ENCODE measurements around the gene NIM1K.
"Not testable (repeated sequence)": the region's sequence is repeated elsewhere in the genome, so short reads cannot be mapped to it uniquely, and the experiment has no call there.

Gene NIM1K

GRCh38 chr5:43230707-43231106, 38.7 kb downstream of the NIM1K start:
- no peak for DNase-seq (ENCODE audit: low spot score)

DNA sequence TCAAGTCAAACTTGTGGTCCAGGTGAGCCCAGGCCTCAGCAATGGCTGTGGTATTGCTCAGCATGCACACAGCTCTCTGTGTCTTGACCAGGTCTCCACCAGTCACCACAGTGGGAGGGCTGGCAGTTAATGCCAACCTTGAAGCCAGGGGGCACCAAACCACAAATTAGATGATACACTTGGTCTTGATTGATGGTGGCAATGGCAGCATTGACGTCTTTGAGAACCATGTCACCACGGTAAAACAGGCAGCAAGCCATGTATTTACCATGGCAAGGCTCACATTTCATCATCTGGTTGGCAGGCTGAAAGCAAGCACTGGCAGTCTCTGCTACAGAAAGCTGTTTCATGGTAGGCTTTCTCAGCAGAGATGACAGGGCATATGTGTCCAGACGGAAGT, 40.0 kb downstream of the NIM1K start:
- DNase-seq (ENCODE audit: low spot score): no peak

- no peak for DNase-seq (ENCODE audit: low spot score)
Measured at GRCh38 chr5:43232943-43233833, 41.2 kb downstream of the NIM1K start.

- DNase-seq (ENCODE audit: low spot score): no peak
Measured at GRCh38 chr5:43233946-43234345, 41.9 kb downstream of the NIM1K start.

DNA sequence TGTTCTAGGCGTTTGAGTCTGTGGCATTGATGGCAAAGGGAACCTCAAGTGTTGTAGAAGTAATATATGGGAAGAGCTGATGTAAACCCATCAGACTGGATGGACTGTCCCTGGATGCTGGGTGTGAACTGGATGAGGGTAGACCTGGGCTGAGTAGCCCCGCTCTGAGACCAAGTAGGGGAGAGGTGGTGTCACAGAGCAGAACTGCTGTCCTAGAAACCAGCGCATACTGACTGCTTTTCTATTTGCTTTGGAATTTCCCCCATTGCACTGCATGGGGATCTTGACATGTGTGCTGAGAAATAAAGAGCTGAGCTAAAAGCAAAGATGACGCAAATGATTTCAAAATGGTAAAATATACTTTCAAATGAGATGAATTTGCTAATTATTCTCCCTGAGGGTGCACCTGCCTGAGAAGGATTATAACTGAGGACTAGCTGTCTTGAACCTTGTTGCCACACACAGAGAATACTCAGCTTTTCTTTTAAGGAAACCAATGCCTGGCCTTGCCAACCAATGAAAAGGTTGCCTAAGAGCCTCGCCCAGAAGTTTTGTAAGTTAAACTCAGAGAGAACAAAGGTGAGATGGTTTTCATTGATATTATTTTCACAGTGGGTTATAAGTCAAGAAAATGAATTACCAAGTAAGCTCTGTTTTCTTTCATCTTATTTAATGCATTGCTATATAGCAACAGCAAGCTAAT, 44.8 kb downstream of the NIM1K start:
- DNase-seq (ENCODE audit: low spot score): no peak

DNA sequence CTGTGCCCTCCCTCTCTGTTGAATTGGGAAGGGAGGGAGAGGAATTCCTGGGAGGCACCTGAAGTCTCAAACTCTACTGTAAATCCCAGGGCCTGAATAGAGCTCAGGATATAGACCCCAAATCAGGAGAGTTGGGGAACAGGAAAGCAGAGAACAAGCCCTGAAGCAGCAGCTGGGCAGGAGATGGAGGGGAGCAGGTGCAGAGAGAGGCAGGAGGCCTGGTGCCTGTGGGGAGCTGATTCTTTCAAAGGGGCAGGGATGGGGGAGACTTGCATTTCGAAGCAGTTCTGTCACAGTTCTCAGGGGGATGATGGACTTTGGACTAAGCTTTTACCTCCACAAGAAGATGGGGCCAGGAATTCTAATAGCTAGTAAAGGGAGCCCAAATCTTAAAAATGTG, 50.2 kb downstream of the NIM1K start:
- no peak for DNase-seq (ENCODE audit: low spot score)

- DNase-seq (ENCODE audit: low spot score): no peak
Measured at GRCh38 chr5:43243270-43243669, 51.2 kb downstream of the NIM1K start.

DNA sequence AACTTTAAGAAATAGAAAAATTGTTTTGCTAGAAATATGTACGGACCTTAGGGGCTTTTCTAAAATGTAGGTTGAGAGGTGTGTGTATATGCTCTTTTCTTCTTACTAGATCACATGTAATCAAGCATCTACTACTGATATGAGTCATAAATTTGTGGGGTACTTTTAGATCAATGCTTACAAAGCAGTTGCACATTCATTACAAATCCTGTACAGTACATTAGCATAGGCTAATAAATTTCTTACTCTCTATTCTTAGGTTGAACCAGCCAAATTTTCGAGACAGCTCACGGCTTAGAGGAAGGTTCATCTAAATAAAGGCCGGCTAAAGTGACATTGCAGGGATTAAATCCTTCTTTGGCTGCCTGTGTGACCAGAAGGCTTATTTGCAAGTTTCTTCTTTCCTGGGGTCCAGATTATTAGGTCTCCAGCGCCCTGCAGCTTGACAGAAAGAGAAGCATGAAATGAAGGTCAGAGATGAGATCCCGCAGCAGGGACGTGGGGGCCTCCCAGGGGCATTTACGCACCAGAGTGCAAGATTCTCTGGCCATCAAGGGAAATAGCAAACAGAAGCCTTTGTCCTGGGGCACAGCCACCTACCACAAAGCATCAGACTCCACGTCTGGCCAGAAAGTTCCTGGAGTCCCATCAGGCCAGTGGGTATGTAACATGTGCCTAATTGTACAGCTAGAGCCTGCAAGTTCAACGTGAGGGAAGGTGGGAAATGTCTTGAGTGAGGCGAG, 53.0 kb downstream of the NIM1K start:
- DNase-seq (ENCODE audit: low spot score): no peak

- no peak for DNase-seq (ENCODE audit: low spot score)
Measured at GRCh38 chr5:43245724-43246385, 53.8 kb downstream of the NIM1K start.

DNA sequence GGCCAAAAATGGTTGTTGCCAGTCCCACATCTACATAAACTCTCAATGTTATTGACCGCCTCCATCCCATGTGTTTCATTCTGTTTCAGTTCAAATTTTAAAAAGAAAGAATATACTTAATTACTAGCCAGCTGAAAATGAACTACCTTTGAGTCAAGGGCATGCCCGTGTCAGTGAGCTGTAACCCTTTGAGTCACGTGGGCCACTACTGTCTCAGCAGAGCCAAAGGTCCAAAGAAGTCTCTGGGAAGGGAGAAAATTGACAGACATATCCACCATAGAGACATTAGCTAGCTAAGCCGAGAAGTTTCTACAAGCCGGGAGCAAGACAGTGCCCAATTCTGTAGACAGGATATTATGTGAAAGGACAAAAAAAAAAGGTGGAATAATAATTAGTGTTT, 59.7 kb downstream of the NIM1K start:
- no peak for DNase-seq (ENCODE audit: low spot score)

DNA sequence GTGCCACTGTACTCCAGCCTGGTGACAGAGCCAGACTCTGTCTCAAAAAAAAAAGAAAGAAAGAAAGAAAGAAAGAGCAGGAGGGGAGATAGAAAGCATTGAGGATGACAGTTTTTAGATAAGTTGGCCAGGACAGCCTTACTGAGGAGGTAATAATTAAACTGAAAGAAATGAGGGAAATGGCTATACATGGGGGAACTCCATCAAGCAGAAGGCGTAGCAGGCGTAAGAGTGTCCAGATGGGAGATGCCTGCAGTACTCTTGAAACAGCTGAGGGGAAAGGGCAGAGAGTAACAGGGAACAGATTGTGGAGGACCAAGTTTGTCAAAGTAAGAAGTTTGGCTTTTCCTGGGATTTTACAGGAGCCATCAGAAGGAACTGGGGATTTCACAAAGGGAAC, 63.7 kb downstream of the NIM1K start:
- DNase-seq (ENCODE audit: low spot score): no peak

DNA sequence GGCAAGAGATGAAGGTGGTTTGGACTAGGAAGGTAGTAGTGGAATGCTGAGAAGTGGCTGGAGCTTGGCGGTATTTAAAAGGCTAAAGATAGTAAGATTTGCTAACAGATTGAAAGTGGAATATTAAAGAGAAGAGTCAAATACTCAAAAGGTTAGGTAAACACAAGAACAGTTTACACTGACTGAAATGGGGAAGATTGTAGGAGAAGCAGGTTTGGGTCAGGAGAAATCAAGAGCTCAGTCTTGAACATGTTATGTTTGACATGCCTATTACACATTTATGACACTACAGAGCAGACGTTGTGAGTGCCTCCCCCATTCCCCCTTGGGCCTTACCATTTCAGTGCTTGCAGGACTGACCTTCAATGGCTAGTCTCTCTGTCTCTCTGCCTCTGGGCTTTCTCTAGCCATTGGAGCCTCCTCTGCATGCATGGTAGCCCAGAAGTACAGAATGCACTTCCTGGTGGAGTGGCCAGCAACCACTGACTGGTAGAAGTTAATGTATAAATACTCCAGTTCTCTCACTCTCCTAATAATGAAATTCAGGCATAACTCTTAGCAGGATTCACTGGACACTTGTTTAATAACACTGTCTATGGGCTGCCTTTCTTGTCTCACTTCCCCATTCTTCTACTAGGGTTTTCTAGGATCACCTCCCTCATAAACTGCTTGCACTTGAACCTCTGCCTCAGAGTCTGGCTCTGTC, 64.4 kb downstream of the NIM1K start:
- DNase-seq (ENCODE audit: low spot score): no peak

GRCh38 chr5:43258116-43258515, 66.1 kb downstream of the NIM1K start:
- DNase-seq (ENCODE audit: low spot score): no peak

DNA sequence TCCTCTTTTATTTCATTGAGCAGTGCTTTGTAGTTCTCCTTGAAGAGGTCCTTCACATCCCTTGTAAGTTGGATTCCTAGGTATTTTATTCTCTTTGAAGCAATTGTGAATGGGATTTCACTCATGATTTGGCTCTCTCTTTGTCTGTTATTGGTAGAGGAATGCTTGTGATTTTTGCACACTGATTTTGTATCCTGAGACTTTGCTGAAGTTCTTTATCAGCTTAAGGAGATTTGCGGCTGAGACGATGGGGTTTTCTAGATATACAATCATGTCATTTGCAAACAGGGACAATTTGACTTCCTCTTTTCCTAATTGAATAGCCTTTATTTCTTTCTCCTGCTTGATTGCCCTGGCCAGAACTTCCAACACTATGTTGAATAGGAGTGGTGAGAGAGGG, 70.2 kb downstream of the NIM1K start:
- not testable (repeated sequence) for DNase-seq (ENCODE audit: low spot score)

- DNase-seq (ENCODE audit: low spot score): no peak
Measured at GRCh38 chr5:43268188-43268820, 76.3 kb downstream of the NIM1K start.

DNA sequence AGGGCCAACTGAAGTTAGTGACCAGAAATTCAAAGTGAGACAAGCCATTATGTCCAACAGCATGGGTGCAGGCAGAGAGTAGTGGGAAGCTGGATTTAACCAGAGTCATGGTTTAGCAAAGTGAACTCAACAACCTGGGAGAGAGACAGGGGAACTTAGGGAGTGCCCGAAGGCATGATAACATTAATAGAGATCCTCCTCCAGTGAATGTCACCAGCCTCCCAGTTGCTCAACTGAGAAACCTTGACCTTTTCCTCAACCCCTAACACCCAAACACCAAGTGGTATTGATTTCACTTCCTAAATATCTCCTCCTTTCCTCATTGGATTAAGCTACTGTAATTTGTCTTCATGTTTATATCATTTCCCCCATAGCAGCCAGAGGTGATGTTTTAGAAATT, 78.6 kb downstream of the NIM1K start:
- no peak for DNase-seq (ENCODE audit: low spot score)

- DNase-seq (ENCODE audit: low spot score): no peak
Measured at GRCh38 chr5:43273552-43273951, 81.5 kb downstream of the NIM1K start.

DNA sequence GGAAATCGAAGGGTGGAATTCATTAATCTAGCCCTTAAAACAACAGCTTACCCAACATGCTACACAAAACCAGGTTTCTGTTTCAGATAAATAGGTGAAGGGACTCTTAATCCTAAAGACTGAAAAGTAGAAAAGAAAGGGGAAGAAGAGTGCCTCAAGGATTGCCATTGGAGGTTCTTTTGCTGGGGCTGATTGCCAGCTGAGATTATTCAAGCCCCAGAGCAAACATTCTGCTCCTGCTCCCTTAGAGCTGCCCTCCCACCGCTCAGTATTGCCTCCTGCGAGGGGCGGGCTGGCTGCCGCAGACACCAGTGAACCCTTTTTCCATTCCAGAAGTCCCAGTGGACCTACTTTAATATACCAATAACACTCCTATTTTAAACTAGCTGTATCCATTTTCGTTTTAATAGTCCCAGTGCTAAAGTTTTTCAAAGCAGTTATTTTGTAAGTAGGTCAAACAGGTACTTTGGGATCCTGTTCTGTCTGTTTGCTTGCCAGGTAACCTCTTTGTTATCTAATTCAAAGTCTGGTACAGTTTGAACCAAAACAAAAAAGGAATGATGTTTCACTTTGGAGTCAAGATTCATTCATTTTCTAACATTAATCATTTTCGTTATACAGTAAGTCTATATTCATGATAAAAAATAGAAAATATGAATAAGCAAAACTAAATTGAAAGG, 82.5 kb downstream of the NIM1K start:
- no peak for DNase-seq (ENCODE audit: low spot score)

DNA sequence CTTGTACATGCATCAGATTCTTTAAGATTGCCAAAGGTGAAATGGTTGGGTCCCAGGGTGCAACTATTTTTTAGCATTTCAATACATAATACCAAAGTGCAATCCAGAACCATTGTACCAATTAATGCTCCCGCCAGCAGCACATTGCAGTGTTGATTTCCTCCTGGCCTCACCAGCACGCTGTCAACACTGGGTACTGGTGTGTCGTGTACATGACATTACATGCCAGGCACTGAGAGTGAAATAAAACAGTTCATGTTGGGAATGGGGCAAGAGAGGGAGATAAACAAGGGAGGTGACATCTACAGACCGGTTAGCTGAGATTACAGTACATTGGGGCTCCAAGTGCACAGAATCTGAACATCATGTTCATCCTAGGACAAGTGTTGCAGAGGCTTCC, 83.4 kb downstream of the NIM1K start:
- no peak for DNase-seq (ENCODE audit: low spot score)

DNA sequence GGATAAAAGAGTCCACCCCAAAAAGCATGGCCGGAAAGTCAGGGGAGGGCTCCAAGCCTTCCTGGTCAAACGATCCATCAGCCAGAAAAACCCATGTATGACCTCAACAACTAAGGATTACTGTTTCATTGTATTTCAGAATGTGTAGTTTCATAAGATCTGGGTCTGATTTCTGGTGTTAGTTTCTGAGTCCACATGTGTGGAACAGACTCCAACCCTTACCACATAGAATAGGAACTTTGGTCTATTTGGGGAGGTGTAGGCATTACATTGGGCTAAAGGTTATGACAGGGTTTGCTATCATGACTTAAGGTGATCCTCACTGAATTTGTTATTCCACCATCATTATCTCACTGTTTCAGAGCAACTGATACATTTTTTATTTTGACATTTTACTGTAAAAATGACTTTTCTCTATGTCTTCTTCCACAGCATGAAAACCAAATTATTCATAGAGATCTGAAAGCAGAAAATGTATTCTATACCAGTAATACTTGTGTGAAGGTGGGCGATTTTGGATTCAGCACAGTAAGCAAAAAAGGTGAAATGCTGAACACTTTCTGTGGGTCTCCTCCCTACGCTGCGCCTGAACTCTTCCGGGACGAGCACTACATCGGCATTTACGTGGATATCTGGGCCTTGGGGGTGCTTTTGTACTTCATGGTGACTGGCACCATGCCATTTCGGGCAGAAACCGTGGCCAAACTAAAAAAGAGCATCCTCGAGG, 87.7 kb downstream of the NIM1K start:
- no peak for DNase-seq (ENCODE audit: low spot score)

Measured in RKO (cell line).